Upper lobe of left lung (tissue), 6 donors: ENCODE results near the gene YPEL2. TPM values are rescaled to one million over a fixed set of nuclear protein-coding genes. Genes with fewer than 3 reads are reported as not detected.
"Not testable (repeated sequence)": the region's sequence is repeated elsewhere in the genome, so short reads cannot be mapped to it uniquely, and the experiment has no call there.

Experiments
- ATAC-seq, 2 donors: fragments of 200-7000 bp; cut with Tn5 transposase; one replicate each; pipeline ENCODE4 v1.9.1; 2022; ENCODE audit warnings: mild to moderate bottlenecking in 2 of 2, moderate library complexity in 2 of 2; ENCODE audit not compliant: low FRiP score in 2 of 2
- DNase-seq, 2 donors: peaks; one replicate each; pipeline ENCODE4 v3.0.0-alpha.2; 2019 to 2020
- H3K27ac ChIP-seq, 4 donors: fragments of 200-600 bp; sonication (generic); one replicate each; pipeline ENCODE4 v1.5.1; 2016 to 2019
- H3K27me3 ChIP-seq, 4 donors: fragments of 200-600 bp; sonication (generic); one replicate each; pipeline ENCODE4 v1.5.1; 2017 to 2019
- H3K36me3 ChIP-seq, 4 donors: fragments of 200-600 bp; sonication (generic); one replicate each; pipeline ENCODE4 v1.5.1; 2016 to 2019
- H3K4me1 ChIP-seq, 4 donors: fragments of 200-600 bp; sonication (generic); one replicate each; pipeline ENCODE4 v1.5.1; 2018 to 2019
- H3K4me3 ChIP-seq, 4 donors: fragments of 200-600 bp; sonication (generic); one replicate each; pipeline ENCODE4 v1.5.1; 2017 to 2019; ENCODE audit warnings: mild to moderate bottlenecking in 2 of 4, moderate library complexity in 1 of 4
- H3K9me3 ChIP-seq, 4 donors: fragments of 200-600 bp; sonication (generic); one replicate each; pipeline ENCODE4 v1.5.1; 2018 to 2019
- EP300 ChIP-seq, 4 donors: sonication (generic); formaldehyde crosslinking; IDR thresholded peaks; one replicate each; pipeline ENCODE4 v1.5.1; 2017; ENCODE audit warnings: antibody characterized with exemption in 4 of 4, control low read depth in 2 of 4
- POLR2A ChIP-seq, 4 donors: fragments of 450-650 bp; IDR thresholded peaks; one replicate each; pipeline ENCODE4 v1.5.1; 2016 to 2017; ENCODE audit warnings: antibody characterized with exemption in 4 of 4, mild to moderate bottlenecking in 2 of 4
- POLR2AphosphoS5 ChIP-seq, 2 donors: sonication (generic); formaldehyde crosslinking; IDR thresholded peaks; one replicate each; pipeline ENCODE4 v1.5.1; 2017; ENCODE audit warnings: antibody characterized with exemption in 2 of 2
- WGBS, 2 donors: methylation state at CpG; one replicate each; pipeline ENCODE4 v1.1.5; 2017 to 2018; 5-methylcytosine and 5-hydroxymethylcytosine counted together
- total RNA-seq, 6 donors: library from RNA; depleted of rRNA in 4 of 6; stranded (reverse); fragments of >200 nt in 4 of 6; gene quantifications; one replicate each; pipeline versions ENCODE4 v1.1.0 to v1.2.1, GENCODE V29; 2016 to 2021
- TF ChIP-seq, protein P1 (sequence below), 6 experiments: fragments of 450-650 bp in 4 of 6; fragments of 200-600 bp in 2 of 6; sonication (generic) in 2 of 6; IDR thresholded peaks; one replicate each; pipeline ENCODE4 v1.5.1; 2016 to 2019; ENCODE audit warnings: antibody characterized with exemption in 6 of 6
- donor health status: DM: no; HTN: no; CAD: no; lungs with moderate emphysema.
- donor health status: DM: no; HTN: yes; CAD: no; lungs with severe emphysema.

Gene YPEL2
- total RNA-seq, 6 donors from 2014 or later: 17.5 to 38.8 (median 26.8) TPM

DNA sequence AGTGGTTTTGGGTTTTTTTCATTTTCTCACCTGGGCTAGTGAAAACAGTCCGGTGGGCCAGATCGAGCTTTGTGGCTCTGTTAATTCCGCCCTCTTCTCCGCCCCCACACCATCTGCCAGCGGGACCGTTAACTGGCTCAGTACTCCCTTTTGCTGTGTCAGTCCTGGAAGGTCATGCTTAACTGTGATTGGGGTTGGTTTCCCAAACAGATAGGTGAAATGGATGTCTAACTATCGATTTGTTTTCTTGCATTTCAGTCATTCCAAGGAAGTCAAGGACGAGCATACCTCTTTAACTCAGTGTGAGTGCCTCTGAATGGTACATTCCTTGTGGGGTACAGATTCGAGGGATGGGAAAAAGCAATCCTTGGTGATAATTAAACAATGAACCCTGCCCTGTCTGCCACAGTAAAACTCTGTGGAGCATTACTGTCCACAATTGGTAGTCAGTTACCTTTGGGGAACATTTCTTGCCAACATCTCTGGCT, 56.7 kb downstream of the YPEL2 start:
- no peak overlapping the region for H3K4me3 ChIP-seq
- WGBS, 2 donors: 83 to 90% methylated on average over 9 of the region's 9 CpGs
- H3K27ac ChIP-seq: peak overlapping the region in 1 of 4 donors; percentile 7
- TF ChIP-seq, protein P1, sequence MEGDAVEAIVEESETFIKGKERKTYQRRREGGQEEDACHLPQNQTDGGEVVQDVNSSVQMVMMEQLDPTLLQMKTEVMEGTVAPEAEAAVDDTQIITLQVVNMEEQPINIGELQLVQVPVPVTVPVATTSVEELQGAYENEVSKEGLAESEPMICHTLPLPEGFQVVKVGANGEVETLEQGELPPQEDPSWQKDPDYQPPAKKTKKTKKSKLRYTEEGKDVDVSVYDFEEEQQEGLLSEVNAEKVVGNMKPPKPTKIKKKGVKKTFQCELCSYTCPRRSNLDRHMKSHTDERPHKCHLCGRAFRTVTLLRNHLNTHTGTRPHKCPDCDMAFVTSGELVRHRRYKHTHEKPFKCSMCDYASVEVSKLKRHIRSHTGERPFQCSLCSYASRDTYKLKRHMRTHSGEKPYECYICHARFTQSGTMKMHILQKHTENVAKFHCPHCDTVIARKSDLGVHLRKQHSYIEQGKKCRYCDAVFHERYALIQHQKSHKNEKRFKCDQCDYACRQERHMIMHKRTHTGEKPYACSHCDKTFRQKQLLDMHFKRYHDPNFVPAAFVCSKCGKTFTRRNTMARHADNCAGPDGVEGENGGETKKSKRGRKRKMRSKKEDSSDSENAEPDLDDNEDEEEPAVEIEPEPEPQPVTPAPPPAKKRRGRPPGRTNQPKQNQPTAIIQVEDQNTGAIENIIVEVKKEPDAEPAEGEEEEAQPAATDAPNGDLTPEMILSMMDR (IDR thresholded peaks at IDR 0.05): no peak
- TF ChIP-seq EP300 (IDR thresholded peaks at IDR 0.05): no peak
- no peak for TF ChIP-seq POLR2AphosphoS5 (IDR thresholded peaks at IDR 0.05)
- no peak for TF ChIP-seq POLR2A (IDR thresholded peaks at IDR 0.05)
- no peaks in the 10 kb centered on the region for H3K4me1 ChIP-seq
- DNase-seq (no peak), ATAC-seq (no peak)
- no peaks in the 10 kb centered on the region for H3K9me3 ChIP-seq
- H3K36me3 ChIP-seq: peaks cover 10 to 38% (median 14%) of the 10 kb centered on the region in 4 donors
- H3K27me3 ChIP-seq: no peaks in the 10 kb centered on the region

DNA sequence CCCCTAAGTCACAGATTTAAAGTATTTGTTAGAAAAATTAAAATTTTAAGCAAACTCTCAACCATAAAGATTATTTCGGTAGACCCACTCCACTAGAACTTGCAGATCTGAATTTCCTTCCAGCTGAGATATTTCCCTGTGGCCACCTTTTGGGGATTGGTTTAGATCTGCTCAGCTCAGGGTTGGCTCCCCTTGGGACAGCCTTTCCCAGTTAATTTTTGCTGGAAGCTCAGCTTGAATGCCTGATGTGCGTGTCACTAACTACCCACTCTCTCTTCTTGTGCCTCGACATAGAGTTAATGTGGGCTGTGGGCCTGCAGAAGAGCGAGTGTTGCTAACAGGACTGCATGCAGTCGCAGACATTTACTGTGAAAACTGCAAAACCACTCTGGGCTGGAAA, 57.6 kb downstream of the YPEL2 start:
- H3K9me3 ChIP-seq: no peaks in the 10 kb centered on the region
- WGBS, 2 donors: 87 to 95% methylated on average over 5 of the region's 5 CpGs

DNA sequence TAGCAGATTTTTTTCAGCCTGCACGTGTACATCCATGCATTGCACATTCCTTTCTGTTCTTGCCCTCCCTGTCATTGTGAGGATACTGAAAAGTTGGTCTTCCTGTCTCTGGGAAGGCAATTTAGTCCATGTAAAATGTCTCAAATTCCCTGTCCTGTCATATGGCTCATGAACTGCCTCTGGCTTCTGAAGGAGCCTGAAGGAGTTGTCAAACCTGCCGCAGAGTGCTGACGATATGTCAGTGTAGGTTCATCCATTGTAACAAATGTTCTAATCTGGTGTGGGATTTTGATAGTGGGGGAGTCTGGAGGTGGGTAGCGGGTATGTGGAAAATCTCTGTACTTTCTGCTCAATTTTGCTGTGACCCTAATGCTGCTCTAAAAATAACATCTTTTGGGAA, 59.6 kb downstream of the YPEL2 start:
- no peak for TF ChIP-seq POLR2AphosphoS5 (IDR thresholded peaks at IDR 0.05)
- TF ChIP-seq EP300 (IDR thresholded peaks at IDR 0.05): no peak
- TF ChIP-seq, protein P1 (IDR thresholded peaks at IDR 0.05): no peak
- no peak for TF ChIP-seq POLR2A (IDR thresholded peaks at IDR 0.05)
- Histone ChIP-seq H3K4me1 (no peaks in the 10 kb centered on the region), H3K36me3 (peaks cover 11 to 48% (median 20%) of the 10 kb centered on the region in 4 donors), H3K27ac (no peak overlapping the region), H3K27me3 (no peaks in the 10 kb centered on the region), H3K4me3 (no peak overlapping the region), H3K9me3 (no peaks in the 10 kb centered on the region)
- WGBS, 2 donors: 94% methylated on average over 4 of the region's 4 CpGs
- no peak for ATAC-seq
- no peak for DNase-seq

More for the DNA sequence above, 57.6 kb downstream of the YPEL2 start:
- H3K4me1 ChIP-seq: no peaks in the 10 kb centered on the region
- ATAC-seq (no peak), DNase-seq (no peak)
- H3K27ac ChIP-seq: no peak overlapping the region
- TF ChIP-seq EP300 (IDR thresholded peaks at IDR 0.05) (no peak), POLR2A (IDR thresholded peaks at IDR 0.05) (no peak), POLR2AphosphoS5 (IDR thresholded peaks at IDR 0.05) (no peak)
- TF ChIP-seq, protein P1 (IDR thresholded peaks at IDR 0.05): no peak
- peaks cover 10 to 40% (median 14%) of the 10 kb centered on the region in 4 donors for H3K36me3 ChIP-seq
- H3K4me3 ChIP-seq: no peak overlapping the region
- no peaks in the 10 kb centered on the region for H3K27me3 ChIP-seq

DNA sequence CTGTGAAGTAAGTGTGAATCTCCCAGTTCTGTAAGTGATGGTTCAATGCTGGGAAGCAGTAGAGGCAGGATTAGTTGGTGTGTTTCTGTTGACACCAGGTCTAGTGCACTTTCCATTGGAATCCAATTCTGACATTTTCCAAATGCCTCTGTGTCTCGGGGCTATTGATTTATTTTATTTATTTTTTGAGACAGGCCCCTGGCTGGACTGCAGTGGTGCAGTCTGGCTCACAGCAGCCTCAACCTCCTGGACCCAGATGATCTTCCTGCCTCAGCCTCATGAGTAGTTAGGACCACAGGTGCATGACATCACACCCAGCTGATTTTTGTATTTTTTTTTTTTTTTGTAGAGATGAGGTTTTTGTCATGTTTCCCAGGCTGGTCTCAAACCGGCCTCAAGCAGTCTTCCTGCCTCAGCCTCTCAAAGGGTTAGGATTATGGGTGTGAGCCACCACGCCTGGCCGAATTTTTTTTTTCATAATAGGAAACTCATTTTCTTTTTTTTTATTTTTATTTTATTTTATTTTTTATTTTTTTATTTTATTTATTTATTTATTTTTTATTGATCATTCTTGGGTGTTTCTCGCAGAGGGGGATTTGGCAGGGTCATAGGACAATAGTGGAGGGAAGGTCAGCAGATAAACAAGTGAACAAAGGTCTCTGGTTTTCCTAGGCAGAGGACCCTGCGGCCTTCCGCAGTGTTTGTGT, 61.7 kb downstream of the YPEL2 start:
- H3K27me3 ChIP-seq: no peaks in the 10 kb centered on the region
- ATAC-seq (peak in 1 of 2 donors; percentile 40), DNase-seq (no peak)
- H3K36me3 ChIP-seq: peaks cover 23 to 67% (median 31%) of the 10 kb centered on the region in 4 donors
- H3K27ac ChIP-seq: no peak overlapping the region
- no peaks in the 10 kb centered on the region for H3K4me1 ChIP-seq
- TF ChIP-seq POLR2AphosphoS5 (IDR thresholded peaks at IDR 0.05) (no peak), EP300 (IDR thresholded peaks at IDR 0.05) (no peak)
- 78 to 82% methylated on average over 5 of the region's 7 CpGs for WGBS, 2 donors
- no peak overlapping the region for H3K4me3 ChIP-seq
- H3K9me3 ChIP-seq: no peaks in the 10 kb centered on the region

DNA sequence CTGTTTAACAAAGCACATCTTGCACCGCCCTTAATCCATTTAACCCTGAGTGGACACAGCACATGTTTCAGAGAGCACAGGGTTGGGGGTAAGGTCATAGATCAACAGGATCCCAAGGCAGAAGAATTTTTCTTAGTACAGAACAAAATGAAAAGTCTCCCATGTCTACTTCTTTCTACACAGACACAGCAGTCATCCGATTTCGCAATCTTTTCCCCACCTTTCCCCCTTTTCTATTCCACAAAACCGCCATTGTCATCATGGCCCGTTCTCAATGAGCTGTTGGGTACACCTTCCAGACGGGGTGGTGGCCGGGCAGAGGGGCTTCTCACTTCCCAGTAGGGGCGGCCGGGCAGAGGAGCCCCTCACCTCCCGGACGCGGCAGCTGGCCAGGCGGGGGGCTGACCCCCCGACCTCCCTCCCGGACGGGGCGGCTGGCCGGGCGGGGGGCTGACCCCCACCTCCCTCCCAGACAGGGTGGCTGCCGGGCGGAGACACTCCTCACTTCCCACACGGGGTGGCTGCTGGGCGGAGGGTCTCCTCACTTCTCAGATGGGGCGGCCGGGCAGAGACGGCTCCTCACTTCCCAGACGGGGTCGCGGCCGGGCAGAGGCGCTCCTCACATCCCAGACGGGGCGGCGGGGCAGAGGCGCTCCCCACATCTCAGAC, 62.4 kb downstream of the YPEL2 start:
- not testable (repeated sequence) for H3K9me3 ChIP-seq, H3K27ac ChIP-seq, ATAC-seq, H3K4me1 ChIP-seq, H3K27me3 ChIP-seq, H3K4me3 ChIP-seq
- peaks cover 23 to 73% (median 36%) of the 10 kb centered on the region in 4 donors for H3K36me3 ChIP-seq
- peak in 1 of 2 donors; percentile 73 for DNase-seq
- WGBS, 2 donors: 94 to 95% methylated on average over 21 of the region's 35 CpGs
